Type B pancreatic cell (in vitro differentiated cells): ENCODE measurements around the gene CDC42EP1. TPM values are rescaled to one million over a fixed set of nuclear protein-coding genes. Genes with fewer than 3 reads are reported as not detected.
A peak's percentile ranks its signal among the peaks of the same experiment; 100 is the strongest.

Experiments used
- DNase-seq: peaks from one replicate; pipeline ENCODE4 v3.0.0; 2021; ENCODE audit warnings: mixed read lengths; ENCODE audit not compliant: unreplicated experiment; ENCODE audit errors: extremely low spot score
- H3K27ac Mint-ChIP-seq: 2 replicates; pipeline ENCODE4 v1.8.0; 2021; ENCODE audit warnings: mild to moderate bottlenecking, mixed read lengths
- H3K27me3 Mint-ChIP-seq: 2 replicates; pipeline ENCODE4 v1.8.0; 2021; ENCODE audit warnings: mixed read lengths
- H3K36me3 Mint-ChIP-seq: 2 replicates; pipeline ENCODE4 v1.8.0; 2021; ENCODE audit warnings: mixed read lengths
- H3K4me1 Mint-ChIP-seq: one replicate; pipeline ENCODE4 v1.8.0; 2021; ENCODE audit warnings: mixed read lengths; ENCODE audit not compliant: unreplicated experiment
- H3K4me3 Mint-ChIP-seq: 2 replicates; pipeline ENCODE4 v1.8.0; 2021; ENCODE audit warnings: mild to moderate bottlenecking, mixed read lengths
- H3K9me3 Mint-ChIP-seq: 2 replicates; pipeline ENCODE4 v1.8.0; 2021; ENCODE audit warnings: mixed read lengths
- total RNA-seq: library from RNA; stranded (reverse); gene quantifications from 2 replicates; pipeline ENCODE4 v1.2.1, GENCODE V29; 2021; ENCODE audit warnings: low replicate concordance
- TF ChIP-seq, protein P1 (sequence below): fragments of 200-600 bp; sonication (generic); conservative IDR thresholded peaks from 2 replicates; pipeline ENCODE4 v1.5.0; 2021; ENCODE audit warnings: antibody characterized with exemption, mild to moderate bottlenecking

The CDC42EP1 gene
- total RNA-seq, 1 donor from 2014 or later, result 30.4 TPM

DNA sequence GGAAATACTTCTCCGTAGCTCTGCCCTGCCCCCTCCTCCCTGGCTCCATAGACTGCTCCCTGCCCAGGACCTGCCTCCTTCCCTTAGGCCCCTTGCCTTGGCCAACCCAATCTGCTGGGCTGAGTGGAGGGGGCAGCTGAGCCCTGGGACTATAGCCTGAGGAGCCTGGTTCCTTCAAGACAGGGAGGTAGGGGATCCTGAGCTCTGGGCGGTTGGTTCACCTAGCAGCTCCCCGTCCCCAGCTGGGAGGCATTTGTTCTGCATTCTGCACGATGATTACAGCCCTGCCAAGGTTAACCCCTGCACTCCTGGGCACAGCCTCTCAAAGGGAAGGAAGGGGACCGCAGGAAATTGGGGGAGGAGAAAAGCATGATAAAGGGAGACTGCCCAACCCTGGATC is 3.6 kb upstream of the CDC42EP1 start:
- Mint-ChIP-seq H3K27me3 (peaks cover 6% of the 10 kb centered on the region), H3K9me3 (no peaks in the 10 kb centered on the region), H3K36me3 (no peaks in the 10 kb centered on the region), H3K4me1 (peaks cover 35% of the 10 kb centered on the region), H3K27ac (no peak overlapping the region), H3K4me3 (no peak overlapping the region)
- DNase-seq, result no peak
- TF ChIP-seq, protein P1, sequence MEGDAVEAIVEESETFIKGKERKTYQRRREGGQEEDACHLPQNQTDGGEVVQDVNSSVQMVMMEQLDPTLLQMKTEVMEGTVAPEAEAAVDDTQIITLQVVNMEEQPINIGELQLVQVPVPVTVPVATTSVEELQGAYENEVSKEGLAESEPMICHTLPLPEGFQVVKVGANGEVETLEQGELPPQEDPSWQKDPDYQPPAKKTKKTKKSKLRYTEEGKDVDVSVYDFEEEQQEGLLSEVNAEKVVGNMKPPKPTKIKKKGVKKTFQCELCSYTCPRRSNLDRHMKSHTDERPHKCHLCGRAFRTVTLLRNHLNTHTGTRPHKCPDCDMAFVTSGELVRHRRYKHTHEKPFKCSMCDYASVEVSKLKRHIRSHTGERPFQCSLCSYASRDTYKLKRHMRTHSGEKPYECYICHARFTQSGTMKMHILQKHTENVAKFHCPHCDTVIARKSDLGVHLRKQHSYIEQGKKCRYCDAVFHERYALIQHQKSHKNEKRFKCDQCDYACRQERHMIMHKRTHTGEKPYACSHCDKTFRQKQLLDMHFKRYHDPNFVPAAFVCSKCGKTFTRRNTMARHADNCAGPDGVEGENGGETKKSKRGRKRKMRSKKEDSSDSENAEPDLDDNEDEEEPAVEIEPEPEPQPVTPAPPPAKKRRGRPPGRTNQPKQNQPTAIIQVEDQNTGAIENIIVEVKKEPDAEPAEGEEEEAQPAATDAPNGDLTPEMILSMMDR, result no peak

DNA sequence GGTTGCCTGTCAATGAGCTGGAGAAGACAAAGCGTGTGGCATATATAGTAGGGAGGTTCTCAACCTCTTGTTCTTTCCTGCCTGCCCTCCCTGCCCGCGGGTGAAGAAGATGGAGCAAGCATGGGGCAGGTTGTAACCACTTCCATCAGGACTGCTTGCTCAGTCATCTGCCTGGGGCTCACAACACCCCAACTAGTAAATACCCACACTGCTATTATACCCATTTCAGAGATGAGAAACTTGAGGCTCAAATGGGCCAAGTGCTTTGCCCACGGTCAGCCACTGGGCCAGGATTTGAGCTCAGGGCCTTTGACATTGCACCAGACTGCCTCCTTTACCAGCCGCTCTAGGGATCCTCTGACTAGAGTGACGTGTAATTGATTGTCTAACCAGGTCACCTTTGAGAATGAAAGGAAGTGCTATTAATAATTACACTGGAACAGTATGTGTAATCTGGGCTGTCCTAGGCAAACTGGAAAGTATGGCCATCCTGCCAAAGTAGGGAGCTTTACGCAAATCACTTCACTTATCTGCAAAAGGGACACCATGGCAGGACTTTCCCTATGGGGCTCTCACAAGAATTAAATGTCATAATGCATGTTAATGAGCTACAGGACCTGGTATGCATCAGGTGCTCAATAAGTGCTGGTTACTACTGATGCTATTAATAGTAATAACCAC is 2.8 kb upstream of the CDC42EP1 start:
- H3K9me3 Mint-ChIP-seq, result no peaks in the 10 kb centered on the region
- no peaks in the 10 kb centered on the region for H3K36me3 Mint-ChIP-seq
- peaks cover 35% of the 10 kb centered on the region for H3K4me1 Mint-ChIP-seq
- peaks cover 9% of the 10 kb centered on the region for H3K27me3 Mint-ChIP-seq
- no peak overlapping the region for H3K4me3 Mint-ChIP-seq
- DNase-seq, result no peak
- peak overlapping the region; percentile 67 for H3K27ac Mint-ChIP-seq
- TF ChIP-seq, protein P1, result no peak

DNA sequence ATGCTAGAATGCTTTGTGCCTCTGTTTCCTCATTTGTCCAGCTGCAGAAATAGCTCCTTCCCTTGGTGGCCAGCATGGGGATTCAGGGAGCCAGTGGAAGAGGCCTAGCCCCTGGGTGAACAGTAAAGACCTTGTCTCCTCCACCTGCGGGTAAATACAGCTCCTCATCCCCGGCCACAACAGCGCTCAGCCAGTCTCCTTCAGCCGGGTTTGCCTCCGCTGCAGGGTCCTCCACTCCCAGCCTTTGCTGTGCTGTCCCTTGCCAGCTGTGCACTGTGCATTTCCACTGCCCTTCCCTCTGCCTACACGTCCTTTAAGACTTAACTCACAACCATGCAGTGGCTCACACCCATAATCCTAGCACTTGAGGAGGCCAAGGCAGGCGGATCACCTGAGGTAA is 1.5 kb upstream of the CDC42EP1 start:
- peaks cover 37% of the 10 kb centered on the region for H3K4me1 Mint-ChIP-seq
- H3K4me3 Mint-ChIP-seq, result peak overlapping the region; percentile 2

DNA sequence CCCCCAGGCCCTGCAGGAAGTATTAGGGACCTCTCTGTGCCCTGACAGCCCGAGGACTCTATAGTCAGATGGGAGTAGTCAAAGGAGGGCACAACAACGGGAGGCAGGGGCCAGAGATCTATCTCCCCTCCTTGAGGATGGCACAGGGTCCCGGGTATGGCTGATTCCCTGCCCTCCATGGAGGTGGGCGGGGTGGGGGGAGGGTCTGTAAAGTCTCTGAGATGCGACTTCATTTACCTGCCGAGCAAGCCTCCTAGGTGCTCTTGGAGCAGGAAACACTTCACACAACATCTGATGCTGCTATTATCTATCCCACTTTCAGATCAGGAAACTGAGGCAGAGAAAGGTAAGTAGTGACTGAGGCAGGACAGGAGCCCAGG is 769 bp upstream of the CDC42EP1 start:
- Mint-ChIP-seq H3K4me1 (peaks cover 40% of the 10 kb centered on the region), H3K27ac (peak overlapping the region; percentile 17), H3K36me3 (no peaks in the 10 kb centered on the region), H3K4me3 (peak overlapping the region; percentile 81), H3K27me3 (peaks cover 9% of the 10 kb centered on the region), H3K9me3 (no peaks in the 10 kb centered on the region)
- DNase-seq, result no peak
- TF ChIP-seq, protein P1, result no peak

More for the DNA sequence above, 1.5 kb upstream of the CDC42EP1 start:
- no peaks in the 10 kb centered on the region for H3K36me3 Mint-ChIP-seq
- peak overlapping the region; percentile 17 for H3K27ac Mint-ChIP-seq
- no peak for DNase-seq
- H3K27me3 Mint-ChIP-seq, result peaks cover 9% of the 10 kb centered on the region
- TF ChIP-seq, protein P1, result no peak
- H3K9me3 Mint-ChIP-seq, result no peaks in the 10 kb centered on the region

DNA sequence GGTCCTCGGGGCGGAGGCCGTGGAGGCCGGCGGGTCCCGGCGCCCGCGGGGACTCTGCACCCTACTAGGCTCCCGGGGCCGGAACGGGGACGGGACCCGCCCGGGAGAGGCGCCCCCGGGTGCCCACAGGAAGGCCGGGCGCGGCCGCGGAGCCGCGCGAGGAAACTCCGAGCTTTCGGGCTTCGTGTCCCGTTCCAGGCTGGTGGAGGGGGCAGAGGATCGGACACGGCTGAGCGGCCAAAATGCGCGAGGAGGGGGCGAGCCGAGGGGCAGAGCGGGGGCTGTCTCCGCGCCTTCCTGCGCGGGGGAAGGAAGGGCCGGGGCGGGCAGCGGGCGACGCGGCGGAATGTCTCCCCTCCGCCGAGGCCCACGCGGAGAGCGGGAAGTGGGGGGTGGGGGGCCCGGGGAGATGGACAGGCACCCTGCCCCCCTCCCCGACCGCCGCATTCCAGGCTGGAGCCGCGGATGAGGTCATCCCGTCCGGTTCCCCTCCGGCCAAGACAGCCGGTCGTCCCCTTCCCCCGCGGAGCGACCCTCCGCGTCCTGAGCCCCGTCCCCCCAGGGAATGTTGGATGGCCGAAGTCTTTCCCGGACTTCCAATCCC is 430 bp downstream of the CDC42EP1 start:
- Mint-ChIP-seq H3K4me1 (peaks cover 36% of the 10 kb centered on the region), H3K36me3 (no peaks in the 10 kb centered on the region), H3K27ac (peak overlapping the region; percentile 93), H3K9me3 (no peaks in the 10 kb centered on the region), H3K27me3 (peaks cover 9% of the 10 kb centered on the region), H3K4me3 (peak overlapping the region; percentile 88)
- DNase-seq, result no peak
- TF ChIP-seq, protein P1, result no peak
